Sigmoid colon (tissue), 4 donors: ENCODE results near the gene MORN4.

Source experiments
- EP300 ChIP-seq, 4 donors: sonication (generic); formaldehyde crosslinking; IDR thresholded peaks; one replicate each; pipeline ENCODE4 v1.6.1; 2017; ENCODE audit warnings: antibody characterized with exemption in 4 of 4
- POLR2A ChIP-seq, 2 donors: fragments of 450-650 bp; IDR thresholded peaks; one replicate each; pipeline ENCODE4 v1.6.1; 2016; ENCODE audit warnings: antibody characterized with exemption in 2 of 2, mild to moderate bottlenecking in 2 of 2, moderate library complexity in 2 of 2
- TF ChIP-seq, protein P1 (sequence below), 4 experiments: fragments of 450-650 bp in 3 of 4; fragments of 200-600 bp in 1 of 4; IDR thresholded peaks; one replicate each; pipeline ENCODE4 v1.5.1; 2016 to 2019; ENCODE audit warnings: antibody characterized with exemption in 4 of 4, mild to moderate bottlenecking in 3 of 4, moderate library complexity in 2 of 4

- TF ChIP-seq, protein P1, sequence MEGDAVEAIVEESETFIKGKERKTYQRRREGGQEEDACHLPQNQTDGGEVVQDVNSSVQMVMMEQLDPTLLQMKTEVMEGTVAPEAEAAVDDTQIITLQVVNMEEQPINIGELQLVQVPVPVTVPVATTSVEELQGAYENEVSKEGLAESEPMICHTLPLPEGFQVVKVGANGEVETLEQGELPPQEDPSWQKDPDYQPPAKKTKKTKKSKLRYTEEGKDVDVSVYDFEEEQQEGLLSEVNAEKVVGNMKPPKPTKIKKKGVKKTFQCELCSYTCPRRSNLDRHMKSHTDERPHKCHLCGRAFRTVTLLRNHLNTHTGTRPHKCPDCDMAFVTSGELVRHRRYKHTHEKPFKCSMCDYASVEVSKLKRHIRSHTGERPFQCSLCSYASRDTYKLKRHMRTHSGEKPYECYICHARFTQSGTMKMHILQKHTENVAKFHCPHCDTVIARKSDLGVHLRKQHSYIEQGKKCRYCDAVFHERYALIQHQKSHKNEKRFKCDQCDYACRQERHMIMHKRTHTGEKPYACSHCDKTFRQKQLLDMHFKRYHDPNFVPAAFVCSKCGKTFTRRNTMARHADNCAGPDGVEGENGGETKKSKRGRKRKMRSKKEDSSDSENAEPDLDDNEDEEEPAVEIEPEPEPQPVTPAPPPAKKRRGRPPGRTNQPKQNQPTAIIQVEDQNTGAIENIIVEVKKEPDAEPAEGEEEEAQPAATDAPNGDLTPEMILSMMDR (IDR thresholded peaks at IDR 0.05): no peak
- no peak for TF ChIP-seq EP300 (IDR thresholded peaks at IDR 0.05)
- TF ChIP-seq POLR2A (IDR thresholded peaks at IDR 0.05): no peak
Measured at GRCh38 chr10:97577701-97578100, 55.6 kb downstream of the MORN4 start.
